ENCODE measurements around the gene CMTM1.

GRCh38 chr16:66616169-66616568 is 49.9 kb downstream of the CMTM1 start:
- TF ChIP-seq EP300 (conservative IDR thresholded peaks at IDR 0.05; ENCODE audit: poor library complexity, severe bottlenecking): no peak
- TF ChIP-seq CTCF (IDR thresholded peaks at IDR 0.05; ENCODE audit: poor library complexity, severe bottlenecking): no peak
- TF ChIP-seq, protein P1, sequence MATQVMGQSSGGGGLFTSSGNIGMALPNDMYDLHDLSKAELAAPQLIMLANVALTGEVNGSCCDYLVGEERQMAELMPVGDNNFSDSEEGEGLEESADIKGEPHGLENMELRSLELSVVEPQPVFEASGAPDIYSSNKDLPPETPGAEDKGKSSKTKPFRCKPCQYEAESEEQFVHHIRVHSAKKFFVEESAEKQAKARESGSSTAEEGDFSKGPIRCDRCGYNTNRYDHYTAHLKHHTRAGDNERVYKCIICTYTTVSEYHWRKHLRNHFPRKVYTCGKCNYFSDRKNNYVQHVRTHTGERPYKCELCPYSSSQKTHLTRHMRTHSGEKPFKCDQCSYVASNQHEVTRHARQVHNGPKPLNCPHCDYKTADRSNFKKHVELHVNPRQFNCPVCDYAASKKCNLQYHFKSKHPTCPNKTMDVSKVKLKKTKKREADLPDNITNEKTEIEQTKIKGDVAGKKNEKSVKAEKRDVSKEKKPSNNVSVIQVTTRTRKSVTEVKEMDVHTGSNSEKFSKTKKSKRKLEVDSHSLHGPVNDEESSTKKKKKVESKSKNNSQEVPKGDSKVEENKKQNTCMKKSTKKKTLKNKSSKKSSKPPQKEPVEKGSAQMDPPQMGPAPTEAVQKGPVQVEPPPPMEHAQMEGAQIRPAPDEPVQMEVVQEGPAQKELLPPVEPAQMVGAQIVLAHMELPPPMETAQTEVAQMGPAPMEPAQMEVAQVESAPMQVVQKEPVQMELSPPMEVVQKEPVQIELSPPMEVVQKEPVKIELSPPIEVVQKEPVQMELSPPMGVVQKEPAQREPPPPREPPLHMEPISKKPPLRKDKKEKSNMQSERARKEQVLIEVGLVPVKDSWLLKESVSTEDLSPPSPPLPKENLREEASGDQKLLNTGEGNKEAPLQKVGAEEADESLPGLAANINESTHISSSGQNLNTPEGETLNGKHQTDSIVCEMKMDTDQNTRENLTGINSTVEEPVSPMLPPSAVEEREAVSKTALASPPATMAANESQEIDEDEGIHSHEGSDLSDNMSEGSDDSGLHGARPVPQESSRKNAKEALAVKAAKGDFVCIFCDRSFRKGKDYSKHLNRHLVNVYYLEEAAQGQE (IDR thresholded peaks at IDR 0.05; ENCODE audit: borderline replicate concordance): no peak
- no peak for TF ChIP-seq POLR2AphosphoS5 (IDR thresholded peaks at IDR 0.05)
- no peak for TF ChIP-seq TAF1 (IDR thresholded peaks at IDR 0.05; ENCODE audit: low read depth)
- no peak for TF ChIP-seq EZH2 (IDR thresholded peaks at IDR 0.05; ENCODE audit: borderline replicate concordance, insufficient read depth, low read length, poor library complexity, severe bottlenecking)
- TF ChIP-seq MXI1 (conservative IDR thresholded peaks at IDR 0.05; ENCODE audit: poor library complexity, severe bottlenecking): no peak
- no peak for TF ChIP-seq RAD21 (conservative IDR thresholded peaks at IDR 0.05)
- TF ChIP-seq SMC3 (conservative IDR thresholded peaks at IDR 0.05; ENCODE audit: poor library complexity): no peak
